ENCODE data around the gene LRP11. TPM values are rescaled to one million over a fixed set of nuclear protein-coding genes. Genes with fewer than 3 reads are reported as not detected.
"Not testable (repeated sequence)": the region's sequence is repeated elsewhere in the genome, so short reads cannot be mapped to it uniquely, and the experiment has no call there.

Gene LRP11
- total RNA-seq, 1 donor from 2014 or later, result 38.3 TPM

- TF ChIP-seq, protein P1, sequence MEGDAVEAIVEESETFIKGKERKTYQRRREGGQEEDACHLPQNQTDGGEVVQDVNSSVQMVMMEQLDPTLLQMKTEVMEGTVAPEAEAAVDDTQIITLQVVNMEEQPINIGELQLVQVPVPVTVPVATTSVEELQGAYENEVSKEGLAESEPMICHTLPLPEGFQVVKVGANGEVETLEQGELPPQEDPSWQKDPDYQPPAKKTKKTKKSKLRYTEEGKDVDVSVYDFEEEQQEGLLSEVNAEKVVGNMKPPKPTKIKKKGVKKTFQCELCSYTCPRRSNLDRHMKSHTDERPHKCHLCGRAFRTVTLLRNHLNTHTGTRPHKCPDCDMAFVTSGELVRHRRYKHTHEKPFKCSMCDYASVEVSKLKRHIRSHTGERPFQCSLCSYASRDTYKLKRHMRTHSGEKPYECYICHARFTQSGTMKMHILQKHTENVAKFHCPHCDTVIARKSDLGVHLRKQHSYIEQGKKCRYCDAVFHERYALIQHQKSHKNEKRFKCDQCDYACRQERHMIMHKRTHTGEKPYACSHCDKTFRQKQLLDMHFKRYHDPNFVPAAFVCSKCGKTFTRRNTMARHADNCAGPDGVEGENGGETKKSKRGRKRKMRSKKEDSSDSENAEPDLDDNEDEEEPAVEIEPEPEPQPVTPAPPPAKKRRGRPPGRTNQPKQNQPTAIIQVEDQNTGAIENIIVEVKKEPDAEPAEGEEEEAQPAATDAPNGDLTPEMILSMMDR (IDR thresholded peaks at IDR 0.05), result no peak
- ATAC-seq (no peak), DNase-seq (no peak)
- Histone ChIP-seq H3K36me3 (peaks cover 7% of the 10 kb centered on the region), H3K27me3 (ENCODE audit: low read depth) (no peaks in the 10 kb centered on the region), H3K9me3 (no peaks in the 10 kb centered on the region), H3K4me1 (peaks cover 20% of the 10 kb centered on the region), H3K4me3 (no peak overlapping the region), H3K27ac (no peak overlapping the region)
- intact Hi-C loops (cut with DNase I), result no loop called here
Observed at GRCh38 chr6:149845549-149845948, 18.6 kb downstream of the LRP11 start.

- intact Hi-C loops (cut with DNase I), result no loop called here
- Histone ChIP-seq H3K4me1 (peaks cover 25% of the 10 kb centered on the region), H3K27me3 (ENCODE audit: low read depth) (no peaks in the 10 kb centered on the region), H3K9me3 (no peaks in the 10 kb centered on the region), H3K4me3 (no peak overlapping the region), H3K36me3 (peaks cover 7% of the 10 kb centered on the region), H3K27ac (no peak overlapping the region)
- TF ChIP-seq, protein P1 (IDR thresholded peaks at IDR 0.05), result no peak
- ATAC-seq, result no peak
- DNase-seq, result no peak
Observed at GRCh38 chr6:149844480-149844879, 19.7 kb downstream of the LRP11 start.

DNA sequence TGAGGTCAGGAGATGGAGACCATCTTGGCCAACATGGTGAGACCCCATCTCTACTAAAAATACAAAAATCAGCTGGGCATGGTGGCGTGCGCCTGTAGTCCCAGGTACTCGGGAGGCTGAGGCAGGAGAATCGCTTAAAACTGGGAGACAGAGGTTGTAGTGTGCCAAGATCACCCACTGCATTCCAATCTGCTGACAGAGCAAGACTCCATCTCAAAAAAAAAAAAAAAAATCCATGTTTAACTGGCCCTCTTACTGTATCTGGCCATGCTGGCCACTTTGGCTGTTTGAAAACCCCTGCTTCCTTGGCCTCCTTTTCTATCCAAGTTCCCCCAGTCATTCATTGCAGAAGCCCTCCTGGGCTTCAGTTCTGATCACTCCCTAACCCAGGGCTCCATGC, 20.1 kb downstream of the LRP11 start:
- H3K36me3 ChIP-seq; H3K9me3 ChIP-seq; intact Hi-C loops (cut with DNase I); H3K27ac ChIP-seq; ATAC-seq; H3K27me3 ChIP-seq (ENCODE audit: low read depth); DNase-seq; H3K4me3 ChIP-seq: not testable (repeated sequence)
- H3K4me1 ChIP-seq, result peaks cover 25% of the 10 kb centered on the region

DNA sequence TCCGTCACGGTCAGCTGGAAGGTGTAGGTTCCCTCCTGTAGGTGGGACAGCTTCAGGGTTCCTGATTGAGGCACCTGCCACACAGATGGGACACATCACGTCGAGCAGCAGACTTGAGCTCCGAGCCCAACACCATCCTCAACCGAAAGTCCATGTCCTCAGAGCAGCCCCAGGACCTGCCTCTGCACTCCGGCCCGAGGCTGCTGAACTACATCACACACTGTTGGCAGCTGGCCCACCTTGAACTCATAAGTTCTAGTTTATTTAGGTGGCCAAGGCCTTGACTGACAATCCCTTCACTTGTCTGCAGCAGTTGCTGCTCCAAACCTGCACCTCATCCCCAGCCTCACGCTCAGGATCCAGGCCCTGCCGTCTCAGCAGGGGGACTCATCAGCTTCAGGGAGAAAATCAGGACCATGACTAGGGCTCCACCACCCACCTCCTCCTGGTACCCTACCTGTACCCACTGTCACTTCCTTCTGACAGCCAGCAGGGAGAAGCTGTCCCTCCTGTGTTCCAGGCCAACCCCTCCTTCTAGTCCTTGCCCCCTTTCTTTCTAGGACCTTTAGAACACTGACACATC, 21.0 kb downstream of the LRP11 start:
- no peaks in the 10 kb centered on the region for H3K27me3 ChIP-seq (ENCODE audit: low read depth)
- peaks cover 7% of the 10 kb centered on the region for H3K36me3 ChIP-seq
- DNase-seq (no peak), ATAC-seq (no peak)
- H3K4me1 ChIP-seq, result peaks cover 25% of the 10 kb centered on the region
- no peaks in the 10 kb centered on the region for H3K9me3 ChIP-seq
- TF ChIP-seq, protein P1 (IDR thresholded peaks at IDR 0.05), result no peak
- intact Hi-C loops (cut with DNase I), result no loop called here
- H3K27ac ChIP-seq, result no peak overlapping the region
- H3K4me3 ChIP-seq, result no peak overlapping the region

DNA sequence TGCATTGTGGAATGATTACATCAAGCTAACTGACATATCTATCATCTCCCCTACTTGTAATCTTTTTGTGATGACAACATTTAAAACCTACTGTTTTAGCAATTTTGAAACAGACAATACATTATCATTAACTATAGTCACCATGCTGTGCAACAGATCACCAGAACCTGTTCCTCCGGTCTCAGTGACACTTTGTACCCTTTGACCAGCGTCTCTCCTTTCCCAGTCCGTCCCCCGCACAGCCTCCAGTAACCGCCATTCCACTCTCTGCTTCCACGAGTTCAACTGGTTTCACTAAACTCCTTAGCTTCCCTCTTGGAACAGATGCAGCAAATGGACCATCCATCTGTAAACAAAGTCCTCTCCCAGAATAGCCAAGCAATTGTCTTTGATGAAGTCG, 21.8 kb downstream of the LRP11 start:
- H3K9me3 ChIP-seq, result no peaks in the 10 kb centered on the region
- H3K4me1 ChIP-seq, result peaks cover 24% of the 10 kb centered on the region
- intact Hi-C loops (cut with DNase I), result no loop called here
- ATAC-seq (no peak), DNase-seq (no peak)
- H3K27me3 ChIP-seq (ENCODE audit: low read depth), result no peaks in the 10 kb centered on the region
- H3K27ac ChIP-seq, result no peak overlapping the region
- TF ChIP-seq, protein P1 (IDR thresholded peaks at IDR 0.05), result no peak
- H3K4me3 ChIP-seq, result no peak overlapping the region
- peaks cover 10% of the 10 kb centered on the region for H3K36me3 ChIP-seq

DNA sequence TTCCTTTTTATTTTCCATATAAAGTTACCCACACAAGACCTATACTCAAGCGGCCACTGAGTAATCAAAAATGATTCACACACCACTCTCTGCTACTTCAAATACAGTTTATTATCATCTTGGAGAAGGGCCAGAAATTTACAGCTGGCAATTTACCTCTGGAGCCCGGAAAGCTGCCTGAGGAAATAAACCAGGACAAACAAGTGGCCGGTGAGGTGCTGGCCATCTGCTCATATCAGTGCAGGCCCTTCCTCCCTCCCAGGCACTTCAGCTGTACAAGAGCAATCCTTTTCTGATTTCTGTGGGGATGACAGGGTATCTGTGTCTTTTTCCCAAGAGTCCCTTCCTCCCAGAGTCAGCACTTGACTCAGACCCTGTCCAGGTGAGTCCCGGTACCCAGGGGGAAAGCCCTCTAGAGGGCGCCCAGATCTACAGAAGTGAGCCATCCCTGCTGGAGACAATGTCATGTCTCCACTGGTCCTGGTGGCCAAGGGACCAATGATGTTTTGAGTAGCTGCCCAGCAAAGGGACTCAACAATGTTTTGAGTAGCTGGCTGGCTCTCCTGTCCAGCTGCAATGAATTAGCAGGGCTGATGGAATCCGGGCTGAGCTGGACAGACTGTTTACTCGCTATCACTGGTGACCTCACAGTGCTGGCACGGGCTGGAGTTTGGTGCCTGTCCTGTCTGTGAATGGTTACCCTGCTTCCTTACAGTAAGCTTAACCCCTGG, 23.6 kb downstream of the LRP11 start:
- ATAC-seq (peak; percentile 84 to 92), DNase-seq (peak; percentile 73)
- Histone ChIP-seq H3K9me3 (no peaks in the 10 kb centered on the region), H3K36me3 (peaks cover 26% of the 10 kb centered on the region), H3K27me3 (ENCODE audit: low read depth) (no peaks in the 10 kb centered on the region), H3K27ac (no peak overlapping the region), H3K4me1 (peaks cover 10% of the 10 kb centered on the region), H3K4me3 (no peak overlapping the region)
- intact Hi-C loops (cut with DNase I), result no loop called here
- TF ChIP-seq, protein P1 (IDR thresholded peaks at IDR 0.05), result peak; percentile 66
